Pancreas (tissue), 10 donors: ENCODE measurements around the gene OSBPL2. TPM values are rescaled to one million over a fixed set of nuclear protein-coding genes. Genes with fewer than 3 reads are reported as not detected.

Source experiments
- ATAC-seq, 4 donors: fragments of 200-7000 bp; cut with Tn5 transposase; one replicate each; pipeline versions ENCODE4 v1.8.0 to v1.9.1; 2020; ENCODE audit warnings: mild to moderate bottlenecking in 4 of 4, moderate library complexity in 4 of 4
- DNase-seq, 6 donors: peaks; one replicate each; pipeline ENCODE4 v3.0.0-alpha.2; 2020
- FAIRE-seq: peaks from 2 replicates; lab custom pipeline; 2012; peaks lifted over from hg19 to GRCh38; lab: Jason Lieb, UNC
- H3K27ac ChIP-seq, 4 donors: fragments of 200-600 bp; sonication (generic); 1 replicate in 3 of 4; 2 replicates in 1 of 4; pipeline versions ENCODE4 v1.5.0 to v1.8.0; 2020
- H3K27me3 ChIP-seq, 4 donors: fragments of 200-600 bp; one replicate each; pipeline ENCODE4 v1.8.0; 2021
- H3K36me3 ChIP-seq, 3 donors: fragments of 200-600 bp; sonication (generic) in 1 of 3; one replicate each; pipeline versions ENCODE4 v1.5.0 to v1.8.0; 2020 to 2021
- H3K4me1 ChIP-seq, 3 donors: fragments of 200-600 bp; one replicate each; pipeline ENCODE4 v1.8.0; 2021
- H3K4me3 ChIP-seq, 4 donors: fragments of 200-600 bp; sonication (generic) in 2 of 4; one replicate each; pipeline versions ENCODE4 v1.5.0 to v1.8.0; 2020 to 2021
- H3K9me3 ChIP-seq, 4 donors: fragments of 200-600 bp; one replicate each; pipeline ENCODE4 v1.8.0; 2021
- WGBS, 2 donors: extraction: QIAGEN DNeasy Blood & Tissue Kit; methylation state at CpG; one replicate each; pipeline ENCODE4 v1.1.7; 2013; 5-methylcytosine and 5-hydroxymethylcytosine counted together
- intact Hi-C, 3 donors: fragments of 100-400 bp; cut with DNase I; formaldehyde crosslinking; loops; one replicate each; pipeline versions ENCODE4 v1.11.1 to v1.14.2; 2022
- polyA plus RNA-seq, 2 donors: library from polyadenylated mRNA; stranded (reverse); fragments of 200-250 nt; gene quantifications; one replicate each; pipeline ENCODE4 v1.2.3, GENCODE V29; 2013
- total RNA-seq, 6 donors: library from RNA; stranded (reverse); fragmentation: NEBNext Ultra II Directional in 4 of 6; extraction: Animal tissue kit (Norgen Biotek cat#: 25700) in 4 of 6; gene quantifications; one replicate each; pipeline versions ENCODE4 v1.2.1 to v1.2.4, GENCODE V29; 2021 to 2023
- TF ChIP-seq, protein P1 (sequence below), 4 donors: fragments of 200-600 bp; sonication (generic) in 3 of 4; IDR thresholded peaks; one replicate each; pipeline versions ENCODE4 v1.5.0 to v1.8.0; 2021; ENCODE audit warnings: antibody characterized with exemption in 4 of 4
- donor health status: healthy with polysubstance abuse.
- donor health status: DM: no; HTN: no; CAD: no; lungs with moderate emphysema.
- donor health status: DM: no; HTN: no; CAD: no.
- donor health status: control.
- donor health status: control.
- donor health status: Bipolar disorder and iron deficiency.
- donor health status: DM: yes; HTN: yes; CAD: no.
- donor health status: DM: no; HTN: no; CAD: no.
- donor health status: DM: no; HTN: no; CAD: no.
- donor health status: DM: yes; HTN: yes; CAD: no.

The OSBPL2 gene
- total and polyA plus RNA-seq, 8 donors, result 33.3 to 56.8 (median 47.0) TPM

DNA sequence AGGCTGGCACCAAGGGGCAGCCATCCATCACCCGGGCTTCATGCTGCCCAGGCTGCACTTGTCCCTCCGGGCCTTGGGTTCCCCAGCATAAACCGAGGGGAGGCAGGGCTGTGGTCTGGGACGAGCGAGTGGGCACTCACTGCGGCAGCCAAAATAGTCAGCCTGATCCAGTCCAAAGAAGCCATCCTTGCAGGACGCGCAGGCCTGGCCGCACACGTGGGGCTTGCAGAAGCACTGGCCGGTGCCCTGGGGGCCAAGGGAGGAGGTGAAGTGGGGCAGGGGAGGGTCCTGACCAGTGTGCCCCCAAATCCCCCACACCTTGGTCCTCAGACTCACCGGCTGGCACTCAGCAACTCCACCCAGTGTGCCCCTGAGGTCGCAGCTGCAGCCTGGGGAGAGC, 96.6 kb downstream of the OSBPL2 start:
- no peak for FAIRE-seq
- Histone ChIP-seq H3K36me3 (peaks cover 0 to 51% (median 7%) of the 10 kb centered on the region in 3 donors), H3K4me3 (no peak overlapping the region), H3K4me1 (no peaks in the 10 kb centered on the region), H3K27me3 (no peaks in the 10 kb centered on the region), H3K9me3 (no peaks in the 10 kb centered on the region), H3K27ac (no peak overlapping the region)
- TF ChIP-seq, protein P1, sequence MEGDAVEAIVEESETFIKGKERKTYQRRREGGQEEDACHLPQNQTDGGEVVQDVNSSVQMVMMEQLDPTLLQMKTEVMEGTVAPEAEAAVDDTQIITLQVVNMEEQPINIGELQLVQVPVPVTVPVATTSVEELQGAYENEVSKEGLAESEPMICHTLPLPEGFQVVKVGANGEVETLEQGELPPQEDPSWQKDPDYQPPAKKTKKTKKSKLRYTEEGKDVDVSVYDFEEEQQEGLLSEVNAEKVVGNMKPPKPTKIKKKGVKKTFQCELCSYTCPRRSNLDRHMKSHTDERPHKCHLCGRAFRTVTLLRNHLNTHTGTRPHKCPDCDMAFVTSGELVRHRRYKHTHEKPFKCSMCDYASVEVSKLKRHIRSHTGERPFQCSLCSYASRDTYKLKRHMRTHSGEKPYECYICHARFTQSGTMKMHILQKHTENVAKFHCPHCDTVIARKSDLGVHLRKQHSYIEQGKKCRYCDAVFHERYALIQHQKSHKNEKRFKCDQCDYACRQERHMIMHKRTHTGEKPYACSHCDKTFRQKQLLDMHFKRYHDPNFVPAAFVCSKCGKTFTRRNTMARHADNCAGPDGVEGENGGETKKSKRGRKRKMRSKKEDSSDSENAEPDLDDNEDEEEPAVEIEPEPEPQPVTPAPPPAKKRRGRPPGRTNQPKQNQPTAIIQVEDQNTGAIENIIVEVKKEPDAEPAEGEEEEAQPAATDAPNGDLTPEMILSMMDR (IDR thresholded peaks at IDR 0.05), result no peak
- 94 to 97% methylated on average over 13 of the region's 13 CpGs for WGBS, 2 donors
- no peak for ATAC-seq
- intact Hi-C loops, result no loop called here
- DNase-seq, result peak in 2 of 6 donors; percentile 29 to 63

DNA sequence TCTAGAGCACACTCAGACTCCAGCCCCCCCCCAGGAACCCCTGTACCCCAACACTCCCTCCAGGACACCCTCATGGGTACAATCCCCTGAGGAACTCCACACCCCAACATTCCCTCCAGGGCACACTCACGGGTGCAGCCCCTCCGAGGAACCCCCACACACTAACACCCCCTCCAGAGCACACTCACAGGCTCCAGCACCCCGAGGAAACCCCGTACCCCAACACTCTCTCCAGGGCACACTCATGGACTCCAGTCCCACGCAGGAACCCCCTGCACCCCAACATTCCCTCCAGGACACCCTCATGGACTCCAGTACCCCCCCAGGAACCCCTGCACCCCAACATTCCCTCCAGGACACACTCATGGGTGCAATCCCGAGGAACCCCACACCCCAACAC, 97.2 kb downstream of the OSBPL2 start:
- H3K27ac ChIP-seq, result no peak overlapping the region
- DNase-seq (peak in 1 of 6 donors; percentile 17), FAIRE-seq (no peak), ATAC-seq (no peak)
- TF ChIP-seq, protein P1 (IDR thresholded peaks at IDR 0.05), result no peak
- H3K4me3 ChIP-seq, result no peak overlapping the region
- no peaks in the 10 kb centered on the region for H3K27me3 ChIP-seq
- intact Hi-C loops, result no loop called here
- H3K36me3 ChIP-seq, result peaks cover 0 to 46% (median 7%) of the 10 kb centered on the region in 3 donors
- no peaks in the 10 kb centered on the region for H3K9me3 ChIP-seq
- H3K4me1 ChIP-seq, result no peaks in the 10 kb centered on the region
- WGBS, 2 donors, result 81 to 89% methylated on average over 6 of the region's 6 CpGs

DNA sequence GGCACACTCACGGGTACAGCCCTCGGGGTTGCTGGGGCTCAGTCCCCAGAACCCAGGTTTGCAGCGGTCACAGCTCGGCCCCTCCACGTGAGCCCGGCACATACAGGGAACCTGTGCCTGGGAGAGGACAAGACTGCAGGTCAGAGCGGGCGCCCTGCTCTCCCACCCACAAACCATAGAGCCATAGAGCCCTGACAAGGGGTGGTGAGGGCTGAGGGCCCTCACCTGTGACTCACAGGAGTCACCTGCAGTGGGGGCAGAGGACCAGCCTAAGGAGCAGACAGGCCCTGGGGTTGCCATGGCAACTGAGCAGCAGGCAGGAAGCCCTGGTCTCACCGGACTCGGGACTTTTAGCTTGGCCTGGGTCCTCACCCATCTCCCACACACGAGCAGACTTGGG, 98.0 kb downstream of the OSBPL2 start:
- WGBS, 2 donors, result 84 to 90% methylated on average over 11 of the region's 11 CpGs
- no peak for FAIRE-seq
- H3K27ac ChIP-seq, result no peak overlapping the region
- no peaks in the 10 kb centered on the region for H3K9me3 ChIP-seq
- no peak for ATAC-seq
- H3K27me3 ChIP-seq, result no peaks in the 10 kb centered on the region
- H3K4me3 ChIP-seq, result no peak overlapping the region
- no peaks in the 10 kb centered on the region for H3K4me1 ChIP-seq
- intact Hi-C loops, result no loop called here
- H3K36me3 ChIP-seq, result peaks cover 0 to 42% (median 7%) of the 10 kb centered on the region in 3 donors
- TF ChIP-seq, protein P1 (IDR thresholded peaks at IDR 0.05), result no peak
- DNase-seq, result peak in 1 of 6 donors; percentile 54

DNA sequence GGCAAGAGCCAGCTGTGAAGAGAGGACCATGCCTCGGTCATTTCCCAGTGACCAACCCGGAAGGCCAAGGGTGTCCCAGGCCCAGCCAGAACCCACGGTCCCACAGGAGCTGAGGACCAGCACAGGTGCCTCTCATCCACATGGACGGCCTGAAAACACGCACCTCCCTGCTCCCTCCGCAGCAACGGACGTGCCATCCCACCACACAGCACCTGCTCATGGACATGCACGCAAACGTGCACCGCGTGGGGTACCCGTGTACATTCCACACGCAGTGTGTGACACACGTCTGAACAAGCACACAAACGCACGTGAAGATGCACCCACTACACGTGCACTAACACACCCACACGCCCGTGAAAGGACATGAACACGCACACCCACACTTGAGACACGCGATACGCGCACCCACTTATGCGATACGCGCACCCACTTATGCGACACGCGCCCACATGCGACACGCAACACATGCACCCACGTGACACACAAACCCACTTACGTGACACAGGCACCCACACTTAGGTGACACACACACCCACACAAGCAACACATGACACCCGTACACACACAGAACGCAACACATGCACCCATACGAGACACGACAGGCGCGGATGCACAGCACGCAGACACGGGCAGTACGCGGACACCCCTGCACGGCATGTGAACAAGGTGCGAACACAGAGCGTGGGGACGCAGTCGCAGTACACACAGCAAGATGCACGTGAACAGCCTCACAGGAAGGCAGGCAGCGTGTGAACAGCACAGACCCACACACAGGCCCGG, 98.6 kb downstream of the OSBPL2 start:
- DNase-seq (peak in 1 of 6 donors; percentile 42), ATAC-seq (no peak), FAIRE-seq (no peak)
- intact Hi-C loops, result no loop called here
- Histone ChIP-seq H3K27ac (no peak overlapping the region), H3K9me3 (no peaks in the 10 kb centered on the region), H3K36me3 (peaks cover 0 to 39% (median 7%) of the 10 kb centered on the region in 3 donors), H3K27me3 (no peaks in the 10 kb centered on the region), H3K4me3 (no peak overlapping the region), H3K4me1 (no peaks in the 10 kb centered on the region)
- TF ChIP-seq, protein P1 (IDR thresholded peaks at IDR 0.05), result no peak
- WGBS, 2 donors, result 92 to 94% methylated on average over 53 of the region's 53 CpGs
